ENCODE measurements around the gene CDYL2.
"Not testable (repeated sequence)": the region's sequence is repeated elsewhere in the genome, so short reads cannot be mapped to it uniquely, and the experiment has no call there.

Gene CDYL2

DNA sequence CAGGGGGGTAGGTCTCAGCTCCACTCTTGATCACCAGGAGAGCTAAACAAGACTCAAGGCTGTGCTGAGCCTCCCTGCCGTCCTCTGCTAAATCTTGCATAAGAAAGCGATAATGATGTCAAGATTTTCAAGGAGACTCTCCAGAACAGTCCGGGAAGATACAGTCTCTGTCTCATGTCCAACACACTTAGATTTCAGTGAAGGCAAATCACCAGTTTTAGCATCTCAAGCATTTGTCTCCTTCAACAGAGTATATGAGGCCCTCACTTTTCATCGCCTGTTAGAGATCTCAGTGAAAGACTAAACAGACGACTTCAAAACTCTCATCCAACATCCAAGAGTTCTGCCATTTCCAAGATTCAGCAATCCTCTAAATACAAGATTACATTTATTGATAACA lies 13.6 kb downstream of the CDYL2 start:
- no peak overlapping the region for H3K4me3 ChIP-seq (ENCODE audit: low read depth, low read length)
- H3K9ac ChIP-seq (ENCODE audit: low read depth, low read length) = no peak overlapping the region
- H3K27me3 ChIP-seq (ENCODE audit: control insufficient read depth, insufficient read depth, low read length) = no peaks in the 10 kb centered on the region

DNA sequence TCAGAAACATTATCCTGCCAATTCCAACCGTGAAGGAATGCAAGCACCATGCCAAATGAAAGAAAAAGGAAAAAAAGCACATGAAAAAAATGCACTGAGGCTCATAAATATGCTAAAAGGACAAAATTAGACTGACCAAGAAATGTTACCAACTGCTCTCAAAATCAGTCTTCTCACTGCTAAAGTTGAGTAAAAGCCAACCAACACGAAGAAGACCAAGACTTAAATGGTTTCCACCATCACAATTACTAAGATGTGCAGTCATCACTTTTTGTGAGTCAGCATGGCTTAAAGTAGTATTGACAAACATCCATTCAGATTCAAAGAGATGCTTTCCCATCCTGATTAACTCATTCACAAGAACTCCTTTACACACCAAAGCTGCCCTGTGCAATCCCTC lies 16.4 kb downstream of the CDYL2 start:
- Histone ChIP-seq H3K9me3 (ENCODE audit: control insufficient read depth, insufficient read depth, low read length) (no peaks in the 10 kb centered on the region), H3K4me3 (ENCODE audit: low read depth, low read length) (no peak overlapping the region), H3K27me3 (ENCODE audit: control insufficient read depth, insufficient read depth, low read length) (no peaks in the 10 kb centered on the region), H3K9ac (ENCODE audit: low read depth, low read length) (no peak overlapping the region), H3K36me3 (ENCODE audit: control insufficient read depth, insufficient read depth, low read length) (no peaks in the 10 kb centered on the region), H3K27ac (ENCODE audit: low read depth, low read length) (peak overlapping the region; percentile 29), H3K4me1 (ENCODE audit: control insufficient read depth, insufficient read depth, low read length) (peaks cover 26% of the 10 kb centered on the region)

More for the DNA sequence above, 13.6 kb downstream of the CDYL2 start:
- peaks cover 26% of the 10 kb centered on the region for H3K4me1 ChIP-seq (ENCODE audit: control insufficient read depth, insufficient read depth, low read length)
- H3K27ac ChIP-seq (ENCODE audit: low read depth, low read length) = no peak overlapping the region
- H3K9me3 ChIP-seq (ENCODE audit: control insufficient read depth, insufficient read depth, low read length) = no peaks in the 10 kb centered on the region
- no peaks in the 10 kb centered on the region for H3K36me3 ChIP-seq (ENCODE audit: control insufficient read depth, insufficient read depth, low read length)

DNA sequence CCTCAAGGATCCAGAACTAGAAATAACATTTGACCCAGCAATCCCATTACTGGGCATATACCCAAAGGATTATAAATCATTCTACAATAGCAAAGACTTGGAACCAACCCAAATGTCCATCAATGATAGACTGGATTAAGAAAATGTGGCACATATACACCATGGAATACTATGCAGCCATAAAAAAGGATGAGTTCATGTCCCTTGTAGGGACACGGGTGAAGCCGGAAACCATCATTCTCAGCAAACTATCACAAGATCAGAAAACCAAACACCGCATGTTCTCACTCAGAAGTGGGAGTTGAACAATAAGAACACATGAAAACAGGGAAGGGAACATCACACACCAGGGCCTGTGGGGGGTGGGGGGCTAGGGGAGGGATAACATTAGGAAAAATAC lies 17.8 kb downstream of the CDYL2 start:
- H3K36me3 ChIP-seq (ENCODE audit: control insufficient read depth, insufficient read depth, low read length); H3K27ac ChIP-seq (ENCODE audit: low read depth, low read length); H3K9me3 ChIP-seq (ENCODE audit: control insufficient read depth, insufficient read depth, low read length); H3K9ac ChIP-seq (ENCODE audit: low read depth, low read length); H3K27me3 ChIP-seq (ENCODE audit: control insufficient read depth, insufficient read depth, low read length); H3K4me3 ChIP-seq (ENCODE audit: low read depth, low read length): not testable (repeated sequence)
- peaks cover 20% of the 10 kb centered on the region for H3K4me1 ChIP-seq (ENCODE audit: control insufficient read depth, insufficient read depth, low read length)

DNA sequence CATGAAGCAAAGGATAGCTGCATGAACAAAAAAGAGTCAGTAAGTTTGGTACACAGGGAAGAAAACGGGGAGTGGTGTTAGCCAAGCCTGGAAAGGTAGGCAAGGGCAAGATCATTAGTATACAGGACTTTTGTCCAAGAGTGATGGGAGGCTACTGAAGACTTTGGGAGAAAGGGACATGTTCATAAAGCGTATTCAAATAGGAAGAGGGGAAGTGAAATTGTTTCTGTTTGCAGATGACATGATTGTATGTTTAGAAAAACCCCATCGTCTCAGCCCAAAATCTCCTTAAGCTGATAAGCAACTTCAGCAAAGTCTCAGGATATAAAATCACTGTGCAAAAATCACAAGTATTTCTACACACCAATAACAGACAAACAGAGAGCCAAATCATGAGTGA lies 19.4 kb downstream of the CDYL2 start:
- H3K27ac ChIP-seq (ENCODE audit: low read depth, low read length) = no peak overlapping the region
- H3K9me3 ChIP-seq (ENCODE audit: control insufficient read depth, insufficient read depth, low read length) = no peaks in the 10 kb centered on the region
- no peaks in the 10 kb centered on the region for H3K36me3 ChIP-seq (ENCODE audit: control insufficient read depth, insufficient read depth, low read length)
- H3K9ac ChIP-seq (ENCODE audit: low read depth, low read length) = no peak overlapping the region
- no peak overlapping the region for H3K4me3 ChIP-seq (ENCODE audit: low read depth, low read length)
- no peaks in the 10 kb centered on the region for H3K27me3 ChIP-seq (ENCODE audit: control insufficient read depth, insufficient read depth, low read length)
- H3K4me1 ChIP-seq (ENCODE audit: control insufficient read depth, insufficient read depth, low read length) = peaks cover 14% of the 10 kb centered on the region

DNA sequence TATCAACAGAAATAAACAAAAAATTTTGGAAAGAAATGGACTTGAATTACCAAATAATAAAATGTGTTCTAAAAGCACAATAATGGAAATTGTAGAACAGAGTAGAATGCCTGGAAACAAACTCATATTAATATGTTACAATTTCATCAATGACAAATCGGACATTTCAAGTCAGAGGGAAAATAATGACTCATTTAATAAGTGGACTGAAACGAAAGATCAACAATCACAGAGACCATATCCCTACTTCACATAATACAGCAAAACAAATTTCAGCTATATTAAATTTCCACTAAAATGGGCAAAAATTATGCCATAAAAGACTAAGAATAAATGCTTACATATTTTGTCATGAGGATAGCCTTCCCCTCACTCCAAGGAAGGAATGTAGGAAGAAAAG lies 25.7 kb downstream of the CDYL2 start:
- no peak overlapping the region for H3K27ac ChIP-seq (ENCODE audit: low read depth, low read length)

DNA sequence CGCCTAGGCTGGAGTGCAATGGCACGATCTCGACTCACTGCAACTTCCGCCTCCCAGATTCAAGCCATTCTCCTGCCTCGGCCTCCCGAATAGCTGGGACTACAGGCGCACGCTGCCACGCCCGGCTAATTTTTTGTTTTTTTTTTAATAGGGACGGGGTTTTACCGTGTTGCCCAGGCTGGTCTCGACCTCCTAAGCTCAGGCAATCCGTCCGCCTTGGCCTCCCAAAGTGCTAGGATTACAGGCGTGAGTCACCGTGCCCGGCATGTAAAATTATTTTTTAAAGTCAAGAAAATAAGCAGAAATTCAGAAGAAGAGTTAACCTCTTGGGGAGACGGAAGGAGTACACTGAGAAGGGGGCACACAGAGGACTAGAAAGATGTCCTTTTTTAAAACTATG lies 27.5 kb downstream of the CDYL2 start:
- Histone ChIP-seq H3K4me3 (ENCODE audit: low read depth, low read length) (no peak overlapping the region), H3K36me3 (ENCODE audit: control insufficient read depth, insufficient read depth, low read length) (no peaks in the 10 kb centered on the region), H3K9me3 (ENCODE audit: control insufficient read depth, insufficient read depth, low read length) (no peaks in the 10 kb centered on the region), H3K9ac (ENCODE audit: low read depth, low read length) (no peak overlapping the region), H3K4me1 (ENCODE audit: control insufficient read depth, insufficient read depth, low read length) (no peaks in the 10 kb centered on the region), H3K27ac (ENCODE audit: low read depth, low read length) (no peak overlapping the region), H3K27me3 (ENCODE audit: control insufficient read depth, insufficient read depth, low read length) (no peaks in the 10 kb centered on the region)

More for the DNA sequence above, 25.7 kb downstream of the CDYL2 start:
- Histone ChIP-seq H3K9me3 (ENCODE audit: control insufficient read depth, insufficient read depth, low read length) (no peaks in the 10 kb centered on the region), H3K4me1 (ENCODE audit: control insufficient read depth, insufficient read depth, low read length) (no peaks in the 10 kb centered on the region), H3K27me3 (ENCODE audit: control insufficient read depth, insufficient read depth, low read length) (no peaks in the 10 kb centered on the region), H3K36me3 (ENCODE audit: control insufficient read depth, insufficient read depth, low read length) (no peaks in the 10 kb centered on the region), H3K9ac (ENCODE audit: low read depth, low read length) (no peak overlapping the region), H3K4me3 (ENCODE audit: low read depth, low read length) (no peak overlapping the region)

DNA sequence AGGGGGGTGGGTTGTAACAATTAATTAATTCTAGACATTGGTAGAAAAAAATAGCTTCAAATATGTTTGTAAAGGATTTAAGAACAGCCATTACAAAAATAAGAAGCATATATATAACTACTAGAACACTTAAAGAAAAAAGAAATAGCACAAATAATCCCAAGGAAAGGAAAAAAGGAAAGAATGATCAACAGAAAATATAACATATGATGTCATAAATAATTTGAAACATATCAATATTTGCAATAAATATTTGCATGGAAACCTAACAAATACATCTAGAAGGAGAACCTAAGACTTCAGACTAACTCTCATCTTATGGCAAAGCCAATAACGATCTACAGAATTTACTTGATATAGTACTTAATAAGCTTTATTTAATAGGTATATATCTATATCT lies 28.9 kb downstream of the CDYL2 start:
- Histone ChIP-seq H3K27me3 (ENCODE audit: control insufficient read depth, insufficient read depth, low read length) (no peaks in the 10 kb centered on the region), H3K4me1 (ENCODE audit: control insufficient read depth, insufficient read depth, low read length) (no peaks in the 10 kb centered on the region), H3K9me3 (ENCODE audit: control insufficient read depth, insufficient read depth, low read length) (no peaks in the 10 kb centered on the region), H3K4me3 (ENCODE audit: low read depth, low read length) (no peak overlapping the region), H3K9ac (ENCODE audit: low read depth, low read length) (no peak overlapping the region), H3K36me3 (ENCODE audit: control insufficient read depth, insufficient read depth, low read length) (no peaks in the 10 kb centered on the region), H3K27ac (ENCODE audit: low read depth, low read length) (no peak overlapping the region)

DNA sequence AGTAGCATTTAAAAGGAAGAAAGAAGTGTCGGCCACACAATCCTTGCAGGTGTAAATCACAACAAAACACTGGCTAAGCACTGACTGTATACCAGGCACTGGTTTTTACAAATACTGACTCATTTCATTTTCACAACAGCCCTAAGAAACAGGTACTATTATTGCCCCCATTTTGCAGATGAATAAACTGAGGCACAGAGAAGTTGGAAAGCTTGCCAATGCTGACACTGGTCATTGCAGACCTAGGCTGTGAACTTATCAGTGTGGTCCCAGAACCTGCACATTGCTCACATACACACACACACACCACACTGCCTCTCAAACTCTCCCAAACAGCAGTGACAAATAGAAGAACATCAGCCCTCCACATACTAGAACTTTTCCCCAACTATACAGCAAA lies 37.6 kb downstream of the CDYL2 start:
- Histone ChIP-seq H3K27ac (ENCODE audit: low read depth, low read length) (no peak overlapping the region), H3K4me1 (ENCODE audit: control insufficient read depth, insufficient read depth, low read length) (no peaks in the 10 kb centered on the region), H3K36me3 (ENCODE audit: control insufficient read depth, insufficient read depth, low read length) (no peaks in the 10 kb centered on the region), H3K9ac (ENCODE audit: low read depth, low read length) (no peak overlapping the region), H3K9me3 (ENCODE audit: control insufficient read depth, insufficient read depth, low read length) (0 out of 2 replicates have a peak, but pooled peaks cover 3% of the 10 kb centered on the region), H3K27me3 (ENCODE audit: control insufficient read depth, insufficient read depth, low read length) (no peaks in the 10 kb centered on the region), H3K4me3 (ENCODE audit: low read depth, low read length) (no peak overlapping the region)

DNA sequence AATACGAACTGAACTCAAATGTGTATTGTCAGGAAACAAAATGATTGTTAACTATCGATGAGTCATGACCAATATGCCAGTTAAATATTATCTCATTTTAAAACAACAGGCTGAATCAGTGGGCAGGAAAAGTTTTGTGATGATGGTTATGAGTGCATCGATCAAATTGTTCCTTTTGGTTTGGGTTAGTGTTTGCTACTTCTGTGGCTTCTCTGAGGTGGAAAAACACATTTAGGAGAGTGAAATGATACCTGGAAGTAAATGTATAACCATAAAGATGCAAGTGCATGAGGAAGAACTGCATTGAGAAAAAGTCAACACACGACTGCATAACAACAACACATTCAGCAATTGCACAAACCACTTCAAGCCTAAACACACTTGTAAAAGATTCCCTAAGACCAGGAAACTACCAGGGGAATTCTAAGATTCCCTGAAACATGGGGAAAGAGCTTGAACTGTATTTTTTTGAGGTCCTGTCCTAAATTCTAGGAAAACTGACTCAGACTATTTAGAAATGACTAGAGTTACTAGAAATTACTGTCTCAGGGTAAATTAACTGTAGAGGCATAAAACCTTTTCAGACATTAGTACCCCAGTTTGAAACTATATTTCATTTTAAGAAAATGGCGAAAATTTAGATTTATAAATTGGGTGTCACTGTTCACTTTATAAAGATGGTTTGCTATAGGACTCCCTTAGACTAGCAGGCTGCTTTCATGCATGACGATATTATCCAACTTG lies 44.8 kb downstream of the CDYL2 start:
- H3K36me3 ChIP-seq (ENCODE audit: control insufficient read depth, insufficient read depth, low read length) = no peaks in the 10 kb centered on the region
- no peaks in the 10 kb centered on the region for H3K27me3 ChIP-seq (ENCODE audit: control insufficient read depth, insufficient read depth, low read length)
- no peaks in the 10 kb centered on the region for H3K9me3 ChIP-seq (ENCODE audit: control insufficient read depth, insufficient read depth, low read length)
- H3K9ac ChIP-seq (ENCODE audit: low read depth, low read length) = no peak overlapping the region
- H3K4me3 ChIP-seq (ENCODE audit: low read depth, low read length) = no peak overlapping the region
- no peaks in the 10 kb centered on the region for H3K4me1 ChIP-seq (ENCODE audit: control insufficient read depth, insufficient read depth, low read length)
- H3K27ac ChIP-seq (ENCODE audit: low read depth, low read length) = no peak overlapping the region

DNA sequence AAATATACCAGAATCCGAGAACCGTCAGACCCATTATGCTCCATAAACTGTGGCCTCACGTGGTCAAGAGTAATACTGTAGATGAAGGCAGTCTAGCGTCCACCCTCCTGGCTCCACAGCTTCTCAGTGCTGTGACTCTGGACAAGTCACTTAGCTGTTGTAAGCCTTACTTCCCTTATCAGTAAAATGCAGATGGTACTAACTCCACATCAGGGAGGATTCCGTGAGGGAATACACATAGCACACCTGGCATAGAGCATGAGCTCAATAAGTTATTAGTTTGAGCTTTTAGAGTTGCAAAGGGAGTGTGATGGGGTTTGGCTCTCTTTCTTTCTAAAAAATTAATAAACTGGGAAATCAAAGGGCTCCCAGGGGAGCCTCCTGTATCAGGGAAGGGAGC lies 49.9 kb downstream of the CDYL2 start:
- H3K9ac ChIP-seq (ENCODE audit: low read depth, low read length) = no peak overlapping the region
- H3K4me3 ChIP-seq (ENCODE audit: low read depth, low read length) = no peak overlapping the region
- 0 out of 2 replicates have a peak, but pooled peaks cover 4% of the 10 kb centered on the region for H3K4me1 ChIP-seq (ENCODE audit: control insufficient read depth, insufficient read depth, low read length)
- no peak overlapping the region for H3K27ac ChIP-seq (ENCODE audit: low read depth, low read length)
- no peaks in the 10 kb centered on the region for H3K27me3 ChIP-seq (ENCODE audit: control insufficient read depth, insufficient read depth, low read length)
- H3K9me3 ChIP-seq (ENCODE audit: control insufficient read depth, insufficient read depth, low read length) = no peaks in the 10 kb centered on the region
- no peaks in the 10 kb centered on the region for H3K36me3 ChIP-seq (ENCODE audit: control insufficient read depth, insufficient read depth, low read length)

DNA sequence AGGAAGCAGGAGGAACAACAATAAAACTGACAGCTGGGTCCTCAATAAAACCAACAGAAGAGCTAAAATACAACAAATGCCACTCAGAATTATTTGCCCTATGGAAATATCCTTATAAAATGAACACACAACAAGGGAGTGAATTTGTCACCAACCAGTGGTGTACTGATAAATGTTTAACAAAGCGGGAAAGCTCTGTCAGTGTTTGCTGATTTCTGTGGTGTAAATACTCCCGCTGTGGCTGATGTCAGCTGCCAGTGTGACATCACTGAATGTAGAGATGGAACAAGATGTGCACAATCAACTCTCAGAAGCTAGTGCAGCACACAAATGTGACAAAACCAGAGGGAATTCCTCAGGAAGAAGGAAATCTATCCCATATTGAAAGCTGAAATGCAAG lies 51.9 kb downstream of the CDYL2 start:
- Histone ChIP-seq H3K9me3 (ENCODE audit: control insufficient read depth, insufficient read depth, low read length) (no peaks in the 10 kb centered on the region), H3K27ac (ENCODE audit: low read depth, low read length) (no peak overlapping the region), H3K36me3 (ENCODE audit: control insufficient read depth, insufficient read depth, low read length) (no peaks in the 10 kb centered on the region), H3K4me3 (ENCODE audit: low read depth, low read length) (no peak overlapping the region), H3K4me1 (ENCODE audit: control insufficient read depth, insufficient read depth, low read length) (0 out of 2 replicates have a peak, but pooled peaks cover 4% of the 10 kb centered on the region), H3K27me3 (ENCODE audit: control insufficient read depth, insufficient read depth, low read length) (no peaks in the 10 kb centered on the region), H3K9ac (ENCODE audit: low read depth, low read length) (no peak overlapping the region)

Measured in HUES48 (cell line).